Measurements from ENCODE around the gene XPO6. TPM values are rescaled to one million over a fixed set of nuclear protein-coding genes. Genes with fewer than 3 reads are reported as not detected.

XPO6 gene
- total RNA-seq, 1 donor from 2014 or later, result 72.7 TPM

DNA sequence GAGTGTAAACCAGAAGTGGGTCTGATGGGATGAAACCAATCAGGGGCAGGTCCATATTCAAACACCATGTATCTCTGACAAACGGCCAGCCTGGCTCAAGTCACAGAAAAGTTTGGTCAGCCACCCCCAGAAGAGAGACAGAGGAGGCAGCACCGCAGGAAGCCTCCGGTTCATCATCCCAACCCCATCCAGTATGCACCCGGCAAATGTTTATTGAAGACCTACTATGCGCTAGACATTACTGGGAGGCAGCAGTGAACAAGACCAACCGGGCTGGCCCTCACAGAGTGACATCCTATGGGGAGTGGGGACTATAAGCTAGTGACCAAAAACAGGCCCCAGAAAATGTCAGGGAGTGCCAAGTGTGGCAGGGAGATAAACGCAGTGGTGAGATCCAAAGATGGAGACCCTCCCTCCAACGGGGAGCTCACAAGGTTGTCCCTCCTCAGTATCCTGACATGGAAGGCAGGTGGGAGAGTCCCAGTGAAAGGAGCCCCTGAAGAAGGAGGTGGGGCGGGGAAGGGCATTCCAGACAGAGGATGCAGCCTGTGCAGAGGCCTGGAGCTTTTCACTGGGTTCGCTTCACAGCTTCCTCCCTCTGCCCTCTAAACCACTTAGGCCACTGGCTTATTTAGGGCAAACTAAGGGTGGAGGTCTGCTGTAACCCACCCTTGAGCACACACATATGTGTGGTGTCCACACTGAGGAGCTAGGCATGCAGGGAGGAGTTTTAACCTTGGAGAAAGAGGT, 150.2 kb downstream of the XPO6 start:
- Histone ChIP-seq H3K27ac (no peak overlapping the region), H3K27me3 (peaks cover 4% of the 10 kb centered on the region)

GRCh38 chr16:28059841-28060575, 151.8 kb downstream of the XPO6 start:
- no peak for DNase-seq (ENCODE audit: extremely low spot score in 2 of 2)
- no peak overlapping the region for H3K27ac ChIP-seq
- intact Hi-C loops (cut with DNase I), result no loop called here
- H3K27me3 ChIP-seq, result peaks cover 4% of the 10 kb centered on the region
- TF ChIP-seq POLR2A (IDR thresholded peaks at IDR 0.05), result no peak
- TF ChIP-seq POLR2AphosphoS5 (IDR thresholded peaks at IDR 0.05; ENCODE audit: insufficient read depth in 1 of 2, low read depth in 1 of 2), result no peak
- TF ChIP-seq, protein P1, sequence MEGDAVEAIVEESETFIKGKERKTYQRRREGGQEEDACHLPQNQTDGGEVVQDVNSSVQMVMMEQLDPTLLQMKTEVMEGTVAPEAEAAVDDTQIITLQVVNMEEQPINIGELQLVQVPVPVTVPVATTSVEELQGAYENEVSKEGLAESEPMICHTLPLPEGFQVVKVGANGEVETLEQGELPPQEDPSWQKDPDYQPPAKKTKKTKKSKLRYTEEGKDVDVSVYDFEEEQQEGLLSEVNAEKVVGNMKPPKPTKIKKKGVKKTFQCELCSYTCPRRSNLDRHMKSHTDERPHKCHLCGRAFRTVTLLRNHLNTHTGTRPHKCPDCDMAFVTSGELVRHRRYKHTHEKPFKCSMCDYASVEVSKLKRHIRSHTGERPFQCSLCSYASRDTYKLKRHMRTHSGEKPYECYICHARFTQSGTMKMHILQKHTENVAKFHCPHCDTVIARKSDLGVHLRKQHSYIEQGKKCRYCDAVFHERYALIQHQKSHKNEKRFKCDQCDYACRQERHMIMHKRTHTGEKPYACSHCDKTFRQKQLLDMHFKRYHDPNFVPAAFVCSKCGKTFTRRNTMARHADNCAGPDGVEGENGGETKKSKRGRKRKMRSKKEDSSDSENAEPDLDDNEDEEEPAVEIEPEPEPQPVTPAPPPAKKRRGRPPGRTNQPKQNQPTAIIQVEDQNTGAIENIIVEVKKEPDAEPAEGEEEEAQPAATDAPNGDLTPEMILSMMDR (IDR thresholded peaks at IDR 0.05), result no peak
- no peaks in the 10 kb centered on the region for H3K9me3 ChIP-seq
- H3K4me3 ChIP-seq, result no peak overlapping the region
- no peaks in the 10 kb centered on the region for H3K36me3 ChIP-seq
- H3K4me1 ChIP-seq, result no peaks in the 10 kb centered on the region

More for the DNA sequence above, 150.2 kb downstream of the XPO6 start:
- H3K4me3 ChIP-seq, result no peak overlapping the region
- intact Hi-C loops (cut with DNase I), result no loop called here
- no peaks in the 10 kb centered on the region for H3K9me3 ChIP-seq
- no peak for TF ChIP-seq POLR2AphosphoS5 (IDR thresholded peaks at IDR 0.05; ENCODE audit: insufficient read depth in 1 of 2, low read depth in 1 of 2)
- TF ChIP-seq POLR2A (IDR thresholded peaks at IDR 0.05), result no peak
- TF ChIP-seq, protein P1 (IDR thresholded peaks at IDR 0.05), result no peak
- no peaks in the 10 kb centered on the region for H3K36me3 ChIP-seq
- DNase-seq (ENCODE audit: extremely low spot score in 2 of 2), result no peak
- H3K4me1 ChIP-seq, result no peaks in the 10 kb centered on the region

DNA sequence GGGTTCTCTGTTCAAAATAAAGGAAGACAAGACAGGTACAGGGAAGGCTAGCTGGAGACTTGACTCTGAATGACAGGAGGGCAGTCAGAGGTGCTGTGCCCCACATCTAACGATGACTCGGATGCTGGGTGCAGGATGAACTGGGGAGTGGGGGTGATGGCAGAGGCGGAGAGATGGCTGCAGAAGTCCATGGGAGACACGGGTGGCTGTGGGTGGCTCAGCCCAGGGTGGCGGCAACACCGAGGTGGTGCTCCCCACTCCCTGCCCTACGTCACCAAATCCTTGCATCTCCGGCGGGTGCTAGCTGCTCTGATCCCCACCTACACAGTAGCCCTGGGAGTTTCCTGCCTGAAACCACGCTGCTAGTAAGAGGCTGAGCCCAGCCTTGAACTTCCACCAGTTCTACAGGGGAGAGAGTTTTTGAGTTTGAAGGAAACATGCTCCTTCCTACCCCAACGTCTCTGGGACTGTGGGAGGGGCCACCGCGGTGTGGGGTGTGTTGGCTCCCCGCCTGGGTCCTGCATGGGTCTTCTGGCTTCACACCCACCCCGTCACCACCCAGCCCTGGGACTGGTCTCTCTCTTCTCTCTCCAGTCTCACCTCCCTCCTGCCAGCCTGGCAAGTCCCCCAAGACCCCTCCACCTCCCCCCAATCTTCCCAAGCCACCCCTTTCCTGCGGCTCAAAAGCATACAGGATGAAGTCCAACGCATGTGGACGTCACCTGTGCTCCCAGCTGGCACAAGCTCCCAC, 152.8 kb downstream of the XPO6 start:
- intact Hi-C loops (cut with DNase I), result no loop called here
- DNase-seq (ENCODE audit: extremely low spot score in 2 of 2), result no peak
- Histone ChIP-seq H3K9me3 (no peaks in the 10 kb centered on the region), H3K27ac (no peak overlapping the region), H3K36me3 (no peaks in the 10 kb centered on the region), H3K4me1 (no peaks in the 10 kb centered on the region), H3K4me3 (no peak overlapping the region), H3K27me3 (peaks cover 3% of the 10 kb centered on the region)
- no peak for TF ChIP-seq POLR2AphosphoS5 (IDR thresholded peaks at IDR 0.05; ENCODE audit: insufficient read depth in 1 of 2, low read depth in 1 of 2)
- TF ChIP-seq, protein P1 (IDR thresholded peaks at IDR 0.05), result no peak
- no peak for TF ChIP-seq POLR2A (IDR thresholded peaks at IDR 0.05)

DNA sequence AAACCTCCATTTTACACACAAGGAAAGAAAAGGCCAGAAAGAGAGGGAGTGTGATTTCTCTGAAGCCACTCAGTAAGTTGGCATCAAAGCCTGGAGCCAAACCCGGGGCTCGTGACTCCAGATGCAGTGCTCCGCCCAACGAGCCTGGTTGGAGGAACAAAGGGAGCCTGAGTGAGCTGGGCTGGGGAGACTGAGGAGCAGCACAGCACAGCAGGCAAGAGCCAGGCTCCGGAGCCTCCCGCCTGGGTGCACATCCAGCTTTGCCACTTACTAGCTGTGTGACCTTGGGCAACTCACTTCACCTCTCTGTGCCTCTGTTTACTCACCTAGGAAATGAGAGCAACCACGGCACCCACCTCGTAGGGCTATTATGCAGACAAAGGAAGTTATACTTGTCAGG, 153.8 kb downstream of the XPO6 start:
- no peaks in the 10 kb centered on the region for H3K9me3 ChIP-seq
- H3K36me3 ChIP-seq, result no peaks in the 10 kb centered on the region
- no peak overlapping the region for H3K4me3 ChIP-seq
- H3K27ac ChIP-seq, result no peak overlapping the region
- no peaks in the 10 kb centered on the region for H3K27me3 ChIP-seq
- no peak for DNase-seq (ENCODE audit: extremely low spot score in 2 of 2)
- no peaks in the 10 kb centered on the region for H3K4me1 ChIP-seq
- TF ChIP-seq, protein P1 (IDR thresholded peaks at IDR 0.05), result no peak
- TF ChIP-seq POLR2A (IDR thresholded peaks at IDR 0.05), result no peak
- TF ChIP-seq POLR2AphosphoS5 (IDR thresholded peaks at IDR 0.05; ENCODE audit: insufficient read depth in 1 of 2, low read depth in 1 of 2), result no peak
- intact Hi-C loops (cut with DNase I), result no loop called here
